Activated CD4-positive, alpha-beta T cell treated with anti-CD3 and anti-CD28 coated beads, Interleukin-2, amount 10 ng/mL, durations not matched to agents 24 days and 14 days (primary cell): Measurements from ENCODE around the gene SDCCAG8. TPM values are rescaled to one million over a fixed set of nuclear protein-coding genes. Genes with fewer than 3 reads are reported as not detected.

Source experiments
- DNase-seq: peaks from one replicate; pipeline ENCODE4 v3.0.0; 2022
- H3K27ac Mint-ChIP-seq: one replicate; pipeline ENCODE4 v1.8.0; 2022; ENCODE audit warnings: mild to moderate bottlenecking, mixed read lengths
- H3K27me3 Mint-ChIP-seq: one replicate; pipeline ENCODE4 v1.8.0; 2022; ENCODE audit warnings: mixed read lengths
- H3K36me3 Mint-ChIP-seq: one replicate; pipeline ENCODE4 v1.8.0; 2022; ENCODE audit warnings: low read depth, mild to moderate bottlenecking, mixed read lengths
- H3K4me1 Mint-ChIP-seq: one replicate; pipeline ENCODE4 v1.8.0; 2021; ENCODE audit warnings: mixed read lengths
- H3K4me3 Mint-ChIP-seq: one replicate; pipeline ENCODE4 v1.8.0; 2022; ENCODE audit warnings: mild to moderate bottlenecking, moderate library complexity, mixed read lengths
- H3K9me3 Mint-ChIP-seq: one replicate; pipeline ENCODE4 v1.8.0; 2021; ENCODE audit warnings: mixed read lengths
- intact Hi-C: fragments of 100-400 bp; cut with micrococcal nuclease; formaldehyde crosslinking; loops from one replicate; pipeline ENCODE4 v1.15.1; 2023
- total RNA-seq: library from RNA; stranded (reverse); gene quantifications from 2 replicates; pipeline ENCODE4 v1.2.3, GENCODE V29; 2022

Gene SDCCAG8
- total RNA-seq, 1 donor from 2014 or later: 23.6 TPM

- peak; percentile 23 for DNase-seq
- Mint-ChIP-seq H3K27me3 (no peaks in the 10 kb centered on the region), H3K4me1 (peaks cover 24% of the 10 kb centered on the region), H3K9me3 (no peaks in the 10 kb centered on the region), H3K36me3 (peaks cover 7% of the 10 kb centered on the region), H3K4me3 (no peak overlapping the region), H3K27ac (no peak overlapping the region)
- intact Hi-C loops: no loop called here
These were observed 4.5 kb downstream of the SDCCAG8 start for GRCh38 chr1:243260221-243260880.

DNA sequence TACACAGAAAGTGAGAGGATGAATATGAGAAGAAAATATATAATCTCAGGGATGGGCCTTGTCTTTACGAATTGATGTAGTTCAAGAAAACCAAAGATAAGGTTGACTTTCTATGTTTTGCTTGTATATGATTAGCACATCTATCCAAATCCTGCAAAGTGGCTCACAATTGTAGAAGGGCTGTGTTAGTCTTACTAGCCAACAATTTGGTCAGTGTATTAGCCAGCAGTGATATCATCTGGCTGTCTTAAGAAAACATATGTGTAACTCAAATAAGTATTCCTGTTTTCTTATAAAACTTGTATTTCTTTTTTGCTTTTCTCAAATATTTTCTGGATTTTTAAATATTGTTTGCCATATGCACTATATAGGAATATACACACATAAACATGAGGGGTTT is 5.5 kb downstream of the SDCCAG8 start:
- DNase-seq: no peak
- no peak overlapping the region for H3K27ac Mint-ChIP-seq
- H3K9me3 Mint-ChIP-seq: no peaks in the 10 kb centered on the region
- peaks cover 22% of the 10 kb centered on the region for H3K4me1 Mint-ChIP-seq
- no peaks in the 10 kb centered on the region for H3K27me3 Mint-ChIP-seq
- peaks cover 7% of the 10 kb centered on the region for H3K36me3 Mint-ChIP-seq
- intact Hi-C loops: no loop called here
- no peak overlapping the region for H3K4me3 Mint-ChIP-seq

DNA sequence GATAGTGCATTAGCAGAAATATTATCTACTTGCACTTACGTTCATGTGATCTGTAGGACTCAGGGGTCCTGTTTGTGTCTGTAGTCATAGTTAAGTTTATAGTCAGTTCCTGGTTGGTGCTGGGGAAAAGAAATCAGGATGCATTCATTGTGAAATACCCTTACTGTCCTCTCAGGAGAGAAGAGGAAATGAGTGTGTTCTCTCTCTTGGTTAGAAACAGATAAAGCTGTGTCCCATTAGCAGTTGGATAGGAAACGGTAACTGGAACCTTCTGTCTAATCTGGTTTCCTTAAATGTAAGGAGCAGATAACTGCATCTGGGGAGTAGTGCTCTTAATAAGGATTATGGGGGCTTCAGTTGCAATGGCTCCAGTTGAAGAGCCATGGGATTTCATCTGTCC is 8.9 kb downstream of the SDCCAG8 start:
- DNase-seq: peak; percentile 13
- Mint-ChIP-seq H3K36me3 (peaks cover 7% of the 10 kb centered on the region), H3K4me3 (no peak overlapping the region), H3K9me3 (no peaks in the 10 kb centered on the region), H3K4me1 (peaks cover 21% of the 10 kb centered on the region), H3K27me3 (no peaks in the 10 kb centered on the region), H3K27ac (no peak overlapping the region)
- intact Hi-C loops: no loop called here

DNA sequence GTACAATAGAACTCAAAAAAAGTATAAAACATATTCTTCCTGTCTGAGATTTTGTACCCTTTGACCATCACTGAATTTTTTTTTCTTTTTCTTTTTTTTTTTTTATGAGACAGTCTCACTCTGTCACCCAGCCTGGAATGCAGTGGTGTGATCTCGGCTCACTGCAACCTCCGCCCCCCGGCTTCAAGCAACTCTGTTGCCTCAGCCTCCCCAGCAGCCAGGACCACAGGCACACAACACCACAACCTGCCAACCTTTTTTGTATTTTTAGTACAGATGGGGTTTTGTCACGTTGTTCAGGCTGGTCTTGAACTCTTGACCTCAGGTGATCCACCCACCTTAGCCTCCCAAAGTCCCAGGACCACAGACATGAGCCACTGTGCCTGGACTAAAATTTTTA is 10.4 kb downstream of the SDCCAG8 start:
- Mint-ChIP-seq H3K27ac (no peak overlapping the region), H3K36me3 (peaks cover 8% of the 10 kb centered on the region), H3K27me3 (no peaks in the 10 kb centered on the region), H3K4me3 (no peak overlapping the region), H3K4me1 (peaks cover 15% of the 10 kb centered on the region), H3K9me3 (no peaks in the 10 kb centered on the region)
- no peak for DNase-seq
- intact Hi-C loops: no loop called here

DNA sequence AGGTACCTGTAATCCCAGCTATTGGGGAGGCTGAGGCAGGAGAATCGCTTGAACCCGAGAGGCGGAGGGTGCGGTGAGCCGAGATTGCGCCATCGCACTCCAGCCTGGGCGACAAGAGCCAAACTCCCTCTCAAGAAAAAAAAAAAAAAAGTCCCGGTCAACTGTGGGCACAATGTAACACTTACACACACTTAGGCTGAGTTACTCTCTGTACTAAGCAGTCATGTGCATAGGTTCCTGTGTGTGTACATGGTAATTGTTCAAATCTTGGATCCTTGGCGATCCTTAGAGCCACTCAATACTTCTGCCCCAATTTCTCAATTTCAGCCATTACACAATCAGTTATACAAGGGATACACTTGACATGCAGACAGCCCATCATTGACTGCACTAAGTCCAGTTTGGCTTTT is 11.6 kb downstream of the SDCCAG8 start:
- Mint-ChIP-seq H3K9me3 (no peaks in the 10 kb centered on the region), H3K4me3 (no peak overlapping the region), H3K36me3 (peaks cover 8% of the 10 kb centered on the region), H3K4me1 (peaks cover 15% of the 10 kb centered on the region), H3K27me3 (no peaks in the 10 kb centered on the region), H3K27ac (no peak overlapping the region)
- DNase-seq: no peak
- intact Hi-C loops: no loop called here

DNA sequence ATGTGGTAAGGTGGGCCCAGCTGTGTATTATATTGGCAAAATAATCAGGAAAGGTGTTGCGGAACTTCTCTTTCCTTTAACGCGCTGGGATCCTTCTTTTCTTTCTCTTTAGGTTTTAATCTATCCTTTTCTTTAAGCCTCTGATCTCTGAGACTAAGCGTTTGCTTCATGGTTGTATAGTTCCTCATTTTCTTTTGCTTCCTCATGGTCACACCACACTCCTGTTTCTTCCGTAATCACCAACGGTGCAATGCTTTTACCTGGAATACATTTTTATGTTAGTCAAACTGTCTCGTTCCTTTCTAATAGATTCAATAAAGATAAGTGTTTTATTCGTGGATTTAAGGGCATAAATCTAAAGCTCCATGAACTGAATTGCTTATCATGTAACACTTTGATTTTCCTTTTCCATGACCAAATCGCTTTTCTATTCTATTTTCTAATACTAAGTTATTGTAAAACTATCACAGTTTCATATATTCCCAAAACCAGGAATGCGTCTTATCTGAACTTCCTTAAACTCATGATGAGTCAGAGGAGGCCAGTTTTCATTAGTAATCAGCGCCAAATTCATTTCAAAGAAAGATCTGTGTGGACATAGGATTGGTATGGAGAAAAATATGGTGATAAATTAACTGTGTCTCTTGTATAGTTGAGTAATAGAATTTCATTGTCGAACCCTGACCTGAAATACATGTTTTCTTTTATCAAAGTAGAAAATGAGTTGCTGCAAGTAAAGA is 12.2 kb downstream of the SDCCAG8 start:
- DNase-seq: no peak
- Mint-ChIP-seq H3K4me3 (no peak overlapping the region), H3K9me3 (no peaks in the 10 kb centered on the region), H3K27me3 (no peaks in the 10 kb centered on the region), H3K4me1 (peaks cover 15% of the 10 kb centered on the region), H3K36me3 (peaks cover 11% of the 10 kb centered on the region), H3K27ac (no peak overlapping the region)
- intact Hi-C loops: no loop called here

GRCh38 chr1:243268751-243269460 is 13.1 kb downstream of the SDCCAG8 start:
- H3K9me3 Mint-ChIP-seq: no peaks in the 10 kb centered on the region
- no peak for DNase-seq
- H3K4me3 Mint-ChIP-seq: no peak overlapping the region
- H3K36me3 Mint-ChIP-seq: peaks cover 17% of the 10 kb centered on the region
- no peaks in the 10 kb centered on the region for H3K27me3 Mint-ChIP-seq
- peaks cover 15% of the 10 kb centered on the region for H3K4me1 Mint-ChIP-seq
- intact Hi-C loops: no loop called here
- peak overlapping the region; percentile 10 for H3K27ac Mint-ChIP-seq

- Mint-ChIP-seq H3K27me3 (no peaks in the 10 kb centered on the region), H3K4me1 (peaks cover 16% of the 10 kb centered on the region), H3K36me3 (peaks cover 21% of the 10 kb centered on the region), H3K4me3 (no peak overlapping the region), H3K9me3 (no peaks in the 10 kb centered on the region), H3K27ac (no peak overlapping the region)
- DNase-seq: no peak
- intact Hi-C loops: no loop called here
These were observed 13.6 kb downstream of the SDCCAG8 start for GRCh38 chr1:243269461-243269801.

GRCh38 chr1:243270097-243270864 is 14.4 kb downstream of the SDCCAG8 start:
- intact Hi-C loops: no loop called here
- H3K4me3 Mint-ChIP-seq: no peak overlapping the region
- no peaks in the 10 kb centered on the region for H3K27me3 Mint-ChIP-seq
- peaks cover 10% of the 10 kb centered on the region for H3K4me1 Mint-ChIP-seq
- no peak for DNase-seq
- peaks cover 28% of the 10 kb centered on the region for H3K36me3 Mint-ChIP-seq
- no peak overlapping the region for H3K27ac Mint-ChIP-seq
- no peaks in the 10 kb centered on the region for H3K9me3 Mint-ChIP-seq

DNA sequence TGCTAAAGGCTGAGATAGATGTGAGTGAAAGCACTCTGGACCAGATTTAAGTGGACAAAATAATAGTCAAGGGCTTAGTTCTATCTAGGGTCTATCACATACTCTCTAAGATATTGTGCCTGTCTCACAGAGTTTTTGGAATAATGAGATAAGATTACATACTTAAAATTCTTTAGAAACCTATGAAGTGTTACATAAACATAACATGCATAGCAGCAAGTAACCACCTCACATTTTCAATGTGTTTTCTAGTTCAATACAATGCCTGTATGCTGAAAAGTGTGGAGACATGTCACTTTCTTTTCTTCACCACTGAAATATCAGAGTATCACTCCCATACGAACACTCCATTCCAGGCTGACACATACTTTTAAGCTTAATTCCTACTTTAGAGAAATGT is 16.2 kb downstream of the SDCCAG8 start:
- Mint-ChIP-seq H3K4me3 (no peak overlapping the region), H3K9me3 (no peaks in the 10 kb centered on the region), H3K27me3 (no peaks in the 10 kb centered on the region), H3K36me3 (peaks cover 36% of the 10 kb centered on the region), H3K4me1 (peaks cover 10% of the 10 kb centered on the region), H3K27ac (no peak overlapping the region)
- DNase-seq: no peak
- intact Hi-C loops: no loop called here

GRCh38 chr1:243272401-243272800 is 16.6 kb downstream of the SDCCAG8 start:
- no peaks in the 10 kb centered on the region for H3K27me3 Mint-ChIP-seq
- H3K27ac Mint-ChIP-seq: no peak overlapping the region
- intact Hi-C loops: no loop called here
- peaks cover 39% of the 10 kb centered on the region for H3K36me3 Mint-ChIP-seq
- peaks cover 10% of the 10 kb centered on the region for H3K4me1 Mint-ChIP-seq
- no peak for DNase-seq
- H3K9me3 Mint-ChIP-seq: no peaks in the 10 kb centered on the region
- no peak overlapping the region for H3K4me3 Mint-ChIP-seq

DNA sequence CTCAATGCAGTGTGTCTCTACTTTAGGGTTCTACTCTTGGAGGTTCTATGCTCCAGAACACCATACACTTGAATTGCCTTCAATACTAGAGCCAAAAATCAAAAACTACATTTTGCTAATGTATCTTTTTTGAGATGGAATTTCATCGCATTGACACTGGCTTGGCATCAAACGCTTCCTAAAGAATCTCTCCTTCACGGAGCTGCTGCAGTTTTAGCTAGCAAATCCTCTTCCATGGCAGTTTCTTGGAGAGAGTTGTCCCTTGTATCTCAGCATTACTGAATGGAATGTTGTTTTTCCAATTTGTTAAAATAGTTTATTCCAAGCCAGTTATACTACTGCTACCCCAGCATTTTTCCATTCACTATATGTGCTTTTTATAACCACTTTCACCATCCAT is 17.7 kb downstream of the SDCCAG8 start:
- DNase-seq: no peak
- H3K27ac Mint-ChIP-seq: no peak overlapping the region
- peaks cover 42% of the 10 kb centered on the region for H3K36me3 Mint-ChIP-seq
- H3K4me3 Mint-ChIP-seq: no peak overlapping the region
- intact Hi-C loops: no loop called here
- H3K9me3 Mint-ChIP-seq: no peaks in the 10 kb centered on the region
- peaks cover 10% of the 10 kb centered on the region for H3K4me1 Mint-ChIP-seq
- no peaks in the 10 kb centered on the region for H3K27me3 Mint-ChIP-seq

DNA sequence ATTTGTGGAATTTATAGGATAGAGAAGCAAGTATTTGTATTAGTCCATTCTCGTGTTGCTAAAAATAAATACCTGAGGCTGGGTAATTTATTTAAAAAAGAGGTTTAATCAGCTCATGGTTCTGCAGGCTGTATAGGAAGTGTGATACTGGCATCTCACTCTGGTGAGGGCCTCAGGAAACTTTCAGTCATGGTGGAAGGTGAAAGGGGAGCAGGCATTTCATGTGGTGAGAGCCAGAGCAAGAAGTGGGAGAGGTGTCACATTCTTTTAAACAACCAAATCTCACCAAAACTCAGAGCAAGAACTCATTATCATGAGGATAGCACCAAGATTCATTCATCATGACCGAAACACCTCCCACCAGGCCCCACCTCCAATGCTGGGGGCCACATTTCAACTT is 18.1 kb downstream of the SDCCAG8 start:
- no peaks in the 10 kb centered on the region for H3K27me3 Mint-ChIP-seq
- H3K9me3 Mint-ChIP-seq: no peaks in the 10 kb centered on the region
- no peak for DNase-seq
- H3K36me3 Mint-ChIP-seq: peaks cover 42% of the 10 kb centered on the region
- peaks cover 8% of the 10 kb centered on the region for H3K4me1 Mint-ChIP-seq
- no peak overlapping the region for H3K4me3 Mint-ChIP-seq
- H3K27ac Mint-ChIP-seq: no peak overlapping the region
- intact Hi-C loops: no loop called here

GRCh38 chr1:243275316-243275715 is 19.5 kb downstream of the SDCCAG8 start:
- Mint-ChIP-seq H3K27me3 (no peaks in the 10 kb centered on the region), H3K9me3 (no peaks in the 10 kb centered on the region), H3K36me3 (peaks cover 43% of the 10 kb centered on the region), H3K27ac (no peak overlapping the region), H3K4me3 (no peak overlapping the region), H3K4me1 (peaks cover 6% of the 10 kb centered on the region)
- DNase-seq: no peak
- intact Hi-C loops: no loop called here
